Measurements from ENCODE around the gene MRGPRX4.

MRGPRX4 gene

DNA sequence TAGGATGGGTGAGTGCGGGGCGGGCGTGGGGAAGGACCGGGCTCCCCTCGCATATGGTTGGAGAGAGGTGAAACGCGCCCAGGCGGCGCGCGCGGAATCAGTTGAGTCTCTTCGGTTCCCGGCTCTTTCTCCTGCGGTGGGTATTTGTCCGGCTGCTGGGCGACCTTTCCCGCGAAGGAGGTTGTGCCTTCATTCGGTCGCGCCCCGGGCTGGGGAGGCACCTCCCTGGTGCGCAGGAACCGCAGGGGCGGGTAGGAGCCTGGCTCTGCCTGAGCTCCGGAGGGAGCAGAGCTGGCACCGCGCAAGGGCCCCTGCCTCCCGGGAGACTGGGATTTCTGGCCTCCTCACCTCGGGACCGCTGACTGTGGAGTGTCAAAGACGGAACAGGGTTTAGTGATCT, 36.4 kb downstream of the MRGPRX4 start:
- DNase-seq (ENCODE audit: low spot score) = no peak

DNA sequence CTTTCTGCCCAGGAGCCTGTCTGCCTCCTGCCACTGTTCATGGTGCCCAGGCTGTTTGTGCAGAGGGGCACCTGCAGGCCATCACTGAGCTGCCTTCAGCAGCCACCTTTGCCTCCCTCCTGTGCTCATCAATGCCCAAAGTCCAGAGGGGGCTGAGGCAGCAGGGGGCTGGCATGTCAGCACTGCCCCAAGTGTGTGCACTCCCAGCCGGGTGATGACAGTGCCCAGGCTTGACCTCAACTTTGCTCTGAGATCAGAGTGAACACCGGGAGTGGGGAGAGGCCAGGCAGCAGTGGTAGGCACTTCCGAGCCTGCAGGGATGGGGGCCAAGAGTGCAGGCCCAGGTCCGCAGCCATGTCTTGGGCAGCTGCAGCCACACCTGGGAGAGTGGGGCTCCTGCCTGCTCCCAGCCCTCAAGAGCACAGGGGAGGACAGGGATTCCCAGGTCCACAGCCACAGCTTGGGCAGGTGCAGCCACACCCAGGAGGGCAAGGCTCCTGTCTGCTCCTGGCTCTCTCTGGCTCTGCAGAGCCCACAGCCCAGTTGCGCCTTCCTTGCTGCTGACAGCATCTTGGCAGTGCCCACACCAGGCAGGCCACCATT, 48.7 kb downstream of the MRGPRX4 start:
- no peak for DNase-seq (ENCODE audit: low spot score)

DNA sequence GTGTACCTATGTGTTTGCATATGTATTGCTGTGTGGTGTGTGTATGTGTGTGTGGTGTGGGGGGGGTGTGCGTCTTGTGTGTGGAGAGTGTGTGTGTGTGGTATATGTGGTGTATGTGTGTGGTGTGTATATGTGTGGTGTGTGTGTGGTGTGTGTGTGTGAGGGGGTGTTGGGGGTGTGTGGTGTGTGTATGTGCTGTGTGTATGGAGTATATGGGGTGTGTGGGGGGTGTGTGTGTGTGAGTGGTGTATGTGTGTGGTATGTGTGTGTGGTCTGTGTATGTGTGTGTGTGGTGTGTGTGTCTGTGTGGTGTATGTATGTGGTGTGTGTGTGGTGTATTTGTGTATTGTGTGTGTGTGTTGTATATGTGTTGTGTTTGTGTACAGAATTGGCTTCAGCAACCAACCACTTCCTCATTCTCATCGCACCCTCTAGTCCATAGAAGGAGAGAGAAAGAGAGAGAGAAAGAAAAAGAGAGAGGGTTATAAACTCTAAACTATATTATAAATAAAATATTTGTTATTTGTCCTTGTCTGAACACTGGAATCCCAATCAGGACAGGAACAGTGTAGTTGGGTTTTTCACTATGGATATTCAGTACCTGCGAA, 50.3 kb downstream of the MRGPRX4 start:
- no peak for DNase-seq (ENCODE audit: low spot score)
